BE2C (cell line): ENCODE measurements around the gene SEC24D.
A peak's percentile ranks its signal among the peaks of the same experiment; 100 is the strongest.

ENCODE experiments used
- DNase-seq: peaks from one replicate; pipeline ENCODE4 v3.0.0-alpha.2; 2020
- H3K27me3 ChIP-seq: fragments of 250-450 bp; sonication (Bioruptor Pico); 2 replicates; pipeline ENCODE4 v1.5.1; 2020; ENCODE audit warnings: mild to moderate bottlenecking
- H3K36me3 ChIP-seq: fragments of 250-450 bp; sonication (Bioruptor Pico); 2 replicates; pipeline ENCODE4 v1.5.1; 2020; ENCODE audit warnings: mild to moderate bottlenecking
- H3K4me1 ChIP-seq: fragments of 250-450 bp; sonication (Bioruptor Pico); 2 replicates; pipeline ENCODE4 v1.5.1; 2020
- H3K4me3 ChIP-seq: 2 replicates; pipeline ENCODE4 v1.5.1; 2011; ENCODE audit warnings: low read depth, low read length
- H3K9me3 ChIP-seq: fragments of 250-450 bp; sonication (Bioruptor Pico); 2 replicates; pipeline ENCODE4 v1.5.1; 2020
- CTCF ChIP-seq: IDR thresholded peaks from 2 replicates; pipeline ENCODE4 v1.5.1; 2012; ENCODE audit warnings: mild to moderate bottlenecking, low read depth, low read length

Gene SEC24D

GRCh38 chr4:118770741-118771187 lies 65.2 kb downstream of the SEC24D start:
- Histone ChIP-seq H3K4me1 (peaks cover 57% of the 10 kb centered on the region), H3K4me3 (no peak overlapping the region), H3K36me3 (peaks cover 24% of the 10 kb centered on the region), H3K9me3 (no peaks in the 10 kb centered on the region), H3K27me3 (no peaks in the 10 kb centered on the region)
- peak; percentile 31 for DNase-seq
- no peak for TF ChIP-seq CTCF

- Histone ChIP-seq H3K9me3 (no peaks in the 10 kb centered on the region), H3K36me3 (peaks cover 33% of the 10 kb centered on the region), H3K27me3 (no peaks in the 10 kb centered on the region), H3K4me1 (peaks cover 58% of the 10 kb centered on the region), H3K4me3 (no peak overlapping the region)
- no peak for DNase-seq
- no peak for TF ChIP-seq CTCF
Measured at GRCh38 chr4:118769161-118769560, 66.8 kb downstream of the SEC24D start.

GRCh38 chr4:118767109-118767508 lies 68.8 kb downstream of the SEC24D start:
- no peaks in the 10 kb centered on the region for H3K9me3 ChIP-seq
- DNase-seq, result no peak
- H3K36me3 ChIP-seq, result peaks cover 43% of the 10 kb centered on the region
- H3K4me3 ChIP-seq, result no peak overlapping the region
- no peak for TF ChIP-seq CTCF
- H3K4me1 ChIP-seq, result peaks cover 52% of the 10 kb centered on the region
- H3K27me3 ChIP-seq, result no peaks in the 10 kb centered on the region

GRCh38 chr4:118765399-118765798 lies 70.5 kb downstream of the SEC24D start:
- peaks cover 46% of the 10 kb centered on the region for H3K4me1 ChIP-seq
- no peaks in the 10 kb centered on the region for H3K27me3 ChIP-seq
- no peaks in the 10 kb centered on the region for H3K9me3 ChIP-seq
- no peak for DNase-seq
- H3K4me3 ChIP-seq, result no peak overlapping the region
- TF ChIP-seq CTCF, result no peak
- H3K36me3 ChIP-seq, result peaks cover 43% of the 10 kb centered on the region

GRCh38 chr4:118762730-118763477 lies 73.0 kb downstream of the SEC24D start:
- DNase-seq, result no peak
- Histone ChIP-seq H3K27me3 (no peaks in the 10 kb centered on the region), H3K4me3 (no peak overlapping the region), H3K4me1 (peaks cover 63% of the 10 kb centered on the region), H3K9me3 (no peaks in the 10 kb centered on the region), H3K36me3 (peaks cover 44% of the 10 kb centered on the region)
- no peak for TF ChIP-seq CTCF

- Histone ChIP-seq H3K36me3 (peaks cover 42% of the 10 kb centered on the region), H3K4me1 (peaks cover 67% of the 10 kb centered on the region), H3K4me3 (no peak overlapping the region), H3K9me3 (no peaks in the 10 kb centered on the region), H3K27me3 (no peaks in the 10 kb centered on the region)
- no peak for TF ChIP-seq CTCF
- DNase-seq, result peak; percentile 42
Measured at GRCh38 chr4:118762155-118762554, 73.8 kb downstream of the SEC24D start.
